NOMO-1 treated with dmso at 0.1 percent for 144 hours (cell line): ENCODE data around the gene TGFBR3.
"Not testable (repeated sequence)": the region's sequence is repeated elsewhere in the genome, so short reads cannot be mapped to it uniquely, and the experiment has no call there.

Source experiments
- DNase-seq: peaks from one replicate; lab custom pipeline; 2025; ENCODE audit not compliant: unreplicated experiment; lab: John Stamatoyannopoulos, UW

Gene TGFBR3

DNA sequence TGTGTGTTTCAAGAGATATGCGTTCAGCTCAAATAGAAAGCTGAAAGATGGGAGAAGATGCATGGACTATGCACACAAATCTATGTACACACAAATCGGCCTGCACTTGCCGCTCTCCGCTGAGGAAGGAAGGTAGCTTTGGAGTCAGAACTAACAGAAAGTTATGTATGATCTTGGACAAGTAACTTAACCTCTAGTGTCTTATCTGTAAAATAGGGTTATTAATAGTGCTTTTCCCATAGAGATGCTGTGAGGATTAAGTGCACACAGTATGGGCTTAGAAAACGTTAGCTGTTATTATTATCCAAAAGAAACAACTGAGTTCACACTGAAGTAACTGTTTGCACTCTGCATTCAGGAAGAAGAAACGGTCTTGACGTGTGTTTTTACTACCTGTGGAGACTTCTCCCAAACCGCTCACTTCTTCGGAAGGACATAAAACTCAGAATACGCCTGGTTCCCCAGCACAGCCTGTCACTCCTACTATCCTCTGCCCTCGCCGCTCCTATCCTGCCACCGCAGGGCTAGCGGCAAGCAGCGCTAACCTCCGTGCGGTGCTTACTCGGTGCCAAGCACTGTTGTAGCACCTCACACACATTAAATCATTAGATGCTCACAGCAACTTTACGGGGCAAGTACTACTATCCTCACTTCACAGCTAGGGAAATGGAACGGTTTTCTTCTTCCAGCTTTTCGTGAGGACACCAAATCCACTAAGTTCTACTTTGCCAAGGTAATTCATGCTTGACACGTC lies 1.3 kb downstream of the TGFBR3 start:
- no peak for DNase-seq

- no peak for DNase-seq
These were observed 2.5 kb downstream of the TGFBR3 start for GRCh38 chr1:91883470-91883869.

DNA sequence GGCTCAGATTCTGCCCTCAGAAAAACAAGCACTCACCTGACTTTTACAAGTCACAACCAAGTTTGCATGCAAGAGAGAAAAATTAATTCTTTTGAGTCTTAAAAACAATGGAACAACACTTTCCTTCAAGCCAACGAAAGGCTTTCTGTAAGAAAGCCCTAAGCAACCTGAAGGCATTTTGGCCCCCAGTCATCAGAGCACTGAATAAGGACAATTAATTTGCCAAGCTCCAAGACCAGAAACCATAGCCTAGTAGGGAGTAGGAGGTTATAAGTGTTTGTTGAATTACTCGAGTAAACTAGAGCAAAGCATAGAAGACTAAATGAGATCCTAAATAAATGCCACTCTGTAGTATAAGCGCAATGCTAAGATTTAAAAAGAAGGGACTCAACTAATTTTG lies 4.7 kb downstream of the TGFBR3 start:
- DNase-seq, result no peak

- no peak for DNase-seq
These were observed 6.2 kb downstream of the TGFBR3 start for GRCh38 chr1:91879733-91880132.

GRCh38 chr1:91877574-91878208 lies 8.3 kb downstream of the TGFBR3 start:
- DNase-seq, result no peak

DNA sequence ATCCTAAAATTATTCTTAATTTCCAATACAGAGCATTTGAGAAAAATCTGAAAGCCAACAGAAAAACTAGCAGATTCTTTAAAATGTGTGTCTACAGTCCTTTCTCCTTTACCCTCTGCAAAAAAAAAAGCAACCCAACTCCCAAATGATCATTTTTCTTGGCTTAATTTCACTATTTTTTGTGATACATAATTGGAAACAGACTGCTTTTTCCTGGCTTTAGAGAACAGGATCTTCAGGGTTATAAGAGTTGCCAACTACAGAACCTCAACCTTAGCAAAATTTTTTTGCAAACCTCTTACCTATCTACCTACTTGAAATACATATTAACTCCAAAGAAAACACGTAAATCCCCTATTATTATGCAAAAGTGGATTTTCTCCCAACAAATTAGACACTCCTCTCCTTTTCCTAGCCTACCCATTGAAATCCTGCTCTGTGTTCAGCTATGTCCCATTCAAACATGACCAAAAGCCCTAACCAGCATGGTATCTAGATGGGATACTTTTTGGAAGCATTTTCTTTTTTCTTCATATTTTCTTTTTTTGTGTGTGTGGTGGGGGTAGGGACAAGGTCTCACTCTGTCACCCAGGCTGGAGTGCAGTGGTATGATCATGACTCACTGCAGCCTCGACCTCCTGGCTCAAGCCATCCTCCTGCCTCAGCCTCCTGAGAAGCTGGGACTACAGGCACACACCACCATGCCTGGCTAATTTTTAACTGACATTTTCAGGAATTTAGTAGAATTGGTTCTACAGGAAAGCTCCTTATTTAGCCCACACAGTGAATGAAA lies 9.0 kb downstream of the TGFBR3 start:
- DNase-seq, result no peak

DNA sequence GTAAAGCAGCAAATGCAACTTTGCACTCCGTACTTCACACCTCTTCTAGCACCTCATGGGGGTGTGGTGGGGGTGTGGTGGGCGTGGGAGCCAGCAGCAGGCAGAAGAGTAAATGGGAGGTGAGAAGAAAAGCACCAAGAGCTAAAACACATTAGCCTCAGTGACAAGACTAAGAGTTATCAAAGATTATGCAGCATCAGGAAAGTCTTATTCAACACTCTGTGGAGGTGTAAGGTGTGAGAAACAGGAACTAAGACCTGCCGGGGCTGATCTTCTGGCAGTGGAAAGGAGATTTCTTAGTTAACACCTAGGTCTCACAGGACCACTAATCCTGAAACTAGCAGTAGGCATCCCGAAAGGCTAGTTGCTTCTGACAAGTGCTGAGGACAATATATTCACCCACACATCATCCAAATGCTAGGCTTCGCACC lies 9.9 kb downstream of the TGFBR3 start:
- DNase-seq, result no peak

DNA sequence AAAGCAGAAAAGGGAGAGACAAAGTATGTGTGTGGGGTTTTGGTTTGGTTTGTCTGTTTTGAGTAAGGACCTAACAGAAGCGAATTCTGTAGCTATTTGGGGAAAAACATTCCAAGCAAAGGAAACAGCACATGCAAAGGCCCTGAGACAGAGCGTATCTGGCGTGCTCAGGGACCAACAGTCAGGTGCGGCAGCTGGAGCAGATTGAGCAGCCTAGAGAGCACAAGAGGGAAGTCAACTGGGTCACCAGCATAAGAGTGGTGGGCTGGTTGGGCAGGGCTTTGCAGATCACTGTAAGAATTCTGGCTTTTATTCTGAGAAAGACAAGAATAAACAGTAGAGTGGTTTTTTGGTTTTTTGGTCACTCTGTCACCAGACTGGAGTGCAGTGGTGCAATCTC lies 11.8 kb downstream of the TGFBR3 start:
- no peak for DNase-seq

DNA sequence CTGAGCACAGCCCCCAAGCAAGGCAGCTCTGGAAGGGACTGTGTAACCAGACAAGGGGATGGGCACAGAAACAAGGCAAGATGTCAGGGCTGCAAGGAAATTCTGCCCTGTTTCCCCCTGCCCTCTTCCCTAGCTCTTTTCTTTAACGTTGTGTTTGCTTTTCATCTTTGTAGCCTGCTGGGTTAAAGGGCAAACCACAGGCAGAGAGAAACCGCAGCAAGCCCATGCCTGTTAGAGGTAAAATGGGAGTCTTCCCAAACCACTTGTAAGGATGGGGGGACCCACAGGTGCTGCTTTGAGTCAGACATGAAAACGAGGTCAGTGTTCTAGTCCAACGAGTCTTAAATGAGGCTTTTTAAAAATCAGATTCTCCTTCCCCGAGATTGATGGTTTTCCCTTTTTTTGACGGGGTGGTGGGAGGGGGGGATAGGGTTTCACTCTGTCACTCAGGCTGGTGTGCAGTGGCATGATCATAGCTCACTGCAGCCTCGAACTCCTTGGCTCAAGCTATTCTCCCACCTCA lies 13.3 kb downstream of the TGFBR3 start:
- no peak for DNase-seq

DNA sequence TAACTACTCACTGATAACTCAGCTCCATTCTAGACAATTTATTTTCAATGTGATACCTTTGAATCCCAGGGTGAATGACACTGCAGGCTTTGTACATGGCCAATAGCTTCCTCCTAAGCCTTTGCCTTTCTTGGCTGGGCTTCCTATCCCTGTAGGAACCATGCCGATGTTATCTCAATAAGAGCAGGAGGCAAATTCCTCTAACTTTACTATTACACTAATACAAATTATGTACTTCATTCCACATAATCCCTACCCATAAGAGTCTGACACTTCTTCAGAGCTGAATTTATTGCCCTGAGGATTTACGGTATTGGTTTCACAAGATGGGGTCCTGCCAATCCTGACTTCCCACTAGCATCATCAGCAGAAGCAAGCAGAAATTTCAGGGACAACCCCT lies 14.0 kb downstream of the TGFBR3 start:
- no peak for DNase-seq

GRCh38 chr1:91870322-91870721 lies 15.6 kb downstream of the TGFBR3 start:
- no peak for DNase-seq

DNA sequence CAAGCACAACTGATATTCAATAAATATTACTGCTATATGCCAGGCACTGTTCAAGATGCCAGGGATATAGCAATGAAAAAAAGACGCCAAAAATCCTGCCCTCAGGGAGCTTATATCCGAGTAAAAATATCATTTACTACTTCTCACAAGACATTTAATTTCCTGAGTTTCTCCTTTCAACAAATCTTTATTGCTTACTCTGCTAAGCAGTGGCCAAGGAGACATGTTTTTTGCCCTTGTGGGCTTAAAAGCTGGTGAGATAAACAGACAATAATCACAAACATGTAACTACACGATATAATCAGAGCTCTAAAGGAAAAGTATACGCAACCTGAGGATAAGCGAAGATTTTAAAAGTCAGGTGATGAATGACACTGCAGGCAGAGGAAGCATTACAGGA lies 19.5 kb downstream of the TGFBR3 start:
- no peak for DNase-seq

DNA sequence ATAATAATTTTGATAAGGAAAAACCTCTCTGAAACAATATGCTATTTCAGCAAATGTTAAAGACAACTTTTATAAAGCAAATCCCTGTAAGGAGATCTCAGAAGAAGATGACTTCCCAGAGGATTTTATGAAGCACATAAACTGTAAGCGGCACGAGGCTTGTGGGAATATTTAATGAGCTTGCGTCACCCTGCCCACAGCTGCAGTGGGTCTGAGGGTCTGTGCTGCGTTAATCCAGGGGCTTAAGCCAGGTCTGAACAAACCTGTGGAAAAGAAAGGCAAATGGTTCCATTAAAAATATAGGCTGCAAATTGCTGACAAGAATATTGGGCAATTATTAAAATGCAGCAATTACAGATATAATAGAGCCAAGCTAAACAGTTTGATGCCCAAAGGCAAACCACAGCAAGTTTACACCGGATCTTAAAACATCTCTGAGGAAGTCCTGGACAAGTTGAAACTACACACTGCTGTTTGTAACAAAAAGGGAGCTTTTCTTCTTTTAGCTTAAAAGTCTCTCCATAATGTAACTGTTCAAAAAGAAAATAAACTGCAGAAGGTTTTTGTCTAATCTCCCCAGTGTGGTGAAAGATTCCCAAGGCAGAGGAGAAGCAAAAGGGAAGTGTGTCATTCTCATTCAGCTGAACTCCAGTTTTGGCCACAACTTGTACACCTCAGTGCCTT lies 21.8 kb downstream of the TGFBR3 start:
- no peak for DNase-seq

GRCh38 chr1:91863498-91863897 lies 22.5 kb downstream of the TGFBR3 start:
- DNase-seq, result no peak

DNA sequence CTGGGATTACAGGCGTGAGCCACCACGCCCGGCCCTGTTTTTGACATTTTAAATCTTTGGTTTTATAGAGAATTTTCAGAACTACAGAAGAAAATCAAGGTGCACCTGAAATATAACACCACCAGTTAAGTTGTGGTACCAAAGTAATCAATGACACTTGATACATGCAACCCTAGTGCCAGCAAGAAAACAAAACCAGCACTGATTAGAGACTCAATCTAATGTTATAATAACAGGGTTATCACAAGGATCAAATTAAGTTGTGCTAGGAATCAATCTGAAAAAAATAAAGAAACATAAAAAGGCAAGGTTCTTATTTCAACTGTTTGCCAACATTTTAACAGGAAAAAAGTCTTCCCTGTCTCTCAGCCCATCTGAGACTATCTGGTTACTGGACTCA lies 23.8 kb downstream of the TGFBR3 start:
- no peak for DNase-seq

- DNase-seq, result no peak
These were observed 28.3 kb downstream of the TGFBR3 start for GRCh38 chr1:91857557-91858239.

DNA sequence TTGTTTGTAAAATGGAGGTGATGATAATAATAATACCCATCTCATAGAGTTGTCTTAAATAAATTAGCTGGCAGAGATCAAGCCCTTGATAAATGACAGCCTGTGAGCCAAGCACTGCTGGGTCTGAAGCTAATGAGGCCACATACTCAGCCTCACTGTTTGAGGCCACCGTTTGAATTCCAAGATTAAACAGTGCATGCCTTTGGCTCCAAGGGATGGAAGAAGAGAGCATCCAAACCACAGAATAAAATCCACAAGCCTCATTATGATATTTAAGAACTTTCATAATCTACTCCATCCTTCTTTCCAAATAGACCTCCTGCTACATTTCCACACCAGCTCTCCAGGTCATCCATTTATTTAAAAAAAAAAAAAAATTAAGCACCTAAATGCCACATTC lies 29.0 kb downstream of the TGFBR3 start:
- DNase-seq, result no peak

DNA sequence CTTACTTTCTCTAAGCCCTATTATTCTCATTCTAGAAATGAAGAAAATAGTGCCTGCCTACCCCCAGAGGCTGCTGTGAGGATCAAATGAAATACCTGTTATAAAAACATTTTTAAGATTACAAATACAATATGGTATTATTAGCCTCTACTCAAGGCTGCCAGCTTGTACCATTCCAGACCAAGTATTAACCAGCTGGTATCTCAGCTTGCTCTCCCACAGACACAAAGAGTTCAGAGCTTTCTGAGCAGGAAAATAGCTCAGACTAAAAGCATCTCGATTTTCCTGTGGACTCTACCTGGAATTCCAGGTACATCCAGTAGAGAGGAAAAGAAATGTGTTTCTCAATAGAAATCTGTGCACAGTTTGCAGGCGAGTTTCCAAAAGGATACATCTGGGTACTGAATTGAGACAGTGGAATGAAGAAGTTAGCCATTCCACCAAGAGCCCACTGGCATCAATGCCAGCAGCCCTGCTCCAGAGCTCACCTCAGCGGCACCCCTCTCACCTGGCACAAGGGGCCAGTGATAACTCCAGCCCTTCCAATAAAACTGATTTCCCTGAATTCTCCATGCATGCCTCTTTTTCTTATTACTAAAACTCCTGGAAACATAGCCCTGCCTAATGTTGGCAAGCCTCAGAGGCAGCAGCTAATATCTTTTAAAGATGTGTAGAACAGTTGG lies 31.0 kb downstream of the TGFBR3 start:
- no peak for DNase-seq

DNA sequence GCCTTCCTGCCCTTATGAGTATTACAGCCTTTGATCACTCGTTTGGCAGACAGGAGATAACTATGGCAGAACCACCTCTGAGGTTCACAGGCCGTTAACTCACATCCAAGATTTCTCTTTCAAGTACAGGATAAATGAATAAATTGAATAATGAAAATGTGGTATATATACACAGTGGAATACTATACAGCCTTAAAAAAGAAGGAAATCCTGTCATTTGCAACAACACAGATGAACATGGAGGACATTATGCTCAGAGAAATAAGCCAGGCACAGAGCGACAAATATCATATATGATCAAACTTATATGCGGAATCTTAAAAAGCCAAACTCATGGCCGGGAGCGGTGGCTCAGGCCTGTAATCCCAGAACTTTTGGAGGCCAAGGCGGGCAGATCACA lies 32.6 kb downstream of the TGFBR3 start:
- no peak for DNase-seq

- DNase-seq, result not testable (repeated sequence)
These were observed 33.9 kb downstream of the TGFBR3 start for GRCh38 chr1:91852011-91852410.
